Vagina (tissue), 2 donors: ENCODE results near the gene LRRC8C.

ENCODE experiments used
- CTCF ChIP-seq, 3 experiments: fragments of 450-650 bp in 2 of 3; fragments of 200-600 bp in 1 of 3; sonication (generic) in 1 of 3; IDR thresholded peaks; one replicate each; pipeline ENCODE4 v1.5.1; 2017 to 2019; ENCODE audit warnings: antibody characterized with exemption in 3 of 3, mild to moderate bottlenecking in 2 of 3, moderate library complexity in 2 of 3
- POLR2A ChIP-seq, 2 donors: fragments of 450-650 bp; IDR thresholded peaks; one replicate each; pipeline ENCODE4 v1.6.1; 2017; ENCODE audit warnings: antibody characterized with exemption in 2 of 2, mild to moderate bottlenecking in 2 of 2, moderate library complexity in 2 of 2

GRCh38 chr1:89737985-89738510 is 105.1 kb downstream of the LRRC8C start:
- TF ChIP-seq CTCF (IDR thresholded peaks at IDR 0.05) (no peak), POLR2A (IDR thresholded peaks at IDR 0.05) (no peak)
